NOMO-1 (cell line): ENCODE data around the gene FRMD3.
"Not testable (repeated sequence)": the region's sequence is repeated elsewhere in the genome, so short reads cannot be mapped to it uniquely, and the experiment has no call there.

Experiments used
- DNase-seq, 2 experiments: peaks; one replicate each; lab custom pipeline; 2025; ENCODE audit not compliant: unreplicated experiment in 2 of 2; lab: John Stamatoyannopoulos, UW

FRMD3 gene

DNA sequence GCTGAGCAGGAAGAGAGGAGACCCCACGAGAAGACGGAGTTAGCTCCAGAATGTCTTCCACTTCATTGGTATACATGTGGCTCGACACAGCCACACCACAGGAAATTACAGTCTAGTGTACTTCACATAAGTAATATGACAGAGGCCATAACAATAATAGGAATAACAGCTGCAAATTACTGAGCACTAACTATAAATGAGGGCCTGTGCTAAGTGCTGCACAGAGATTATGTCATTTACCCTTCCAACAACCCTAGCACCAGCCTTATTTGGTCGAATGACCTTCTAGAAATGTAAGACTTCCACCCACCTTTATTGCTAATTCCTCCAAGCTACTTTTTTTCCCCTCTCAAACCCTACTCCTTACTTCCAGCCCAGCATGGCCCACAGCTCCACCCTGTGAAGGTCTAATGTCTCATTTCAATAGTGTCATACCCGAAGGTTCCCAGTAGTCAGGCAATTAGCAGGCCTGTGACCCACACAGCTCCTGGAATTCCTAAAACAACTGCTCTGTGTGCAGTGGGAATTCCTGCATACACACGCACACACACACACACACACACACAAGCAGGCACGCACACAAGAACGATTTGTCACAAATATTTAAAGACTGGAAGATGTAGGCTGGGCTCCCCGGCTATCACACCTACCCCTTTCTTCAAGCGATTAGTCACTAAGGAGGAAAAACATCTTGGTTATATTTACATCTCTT, 134.5 kb downstream of the FRMD3 start:
- DNase-seq, result no peak

DNA sequence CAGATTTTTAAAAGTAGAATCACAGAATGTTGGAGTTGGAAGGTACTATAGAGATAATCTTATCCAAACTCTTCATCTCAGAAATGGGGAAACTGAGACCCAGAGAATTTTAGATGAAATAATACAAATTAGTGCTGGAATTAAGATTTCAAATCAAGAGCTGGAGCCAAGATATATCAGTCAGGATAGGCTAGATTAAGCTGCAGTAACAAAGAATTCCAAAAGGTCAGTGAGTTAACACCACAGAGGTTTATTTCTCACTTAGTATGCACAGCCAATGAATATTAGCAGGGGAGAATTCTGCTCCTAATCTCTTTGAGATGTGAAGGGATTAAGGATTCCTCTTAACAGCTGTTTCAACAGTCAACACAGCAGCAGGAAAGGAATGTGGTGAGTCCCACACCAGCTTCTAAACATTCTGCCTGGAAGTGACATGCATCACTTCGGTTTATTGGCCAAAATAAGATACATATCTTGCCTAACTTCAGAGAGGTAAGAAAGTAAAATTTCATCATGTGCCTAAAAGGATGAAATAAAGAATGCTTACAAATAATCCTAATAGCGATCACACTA, 136.8 kb downstream of the FRMD3 start:
- DNase-seq, result no peak

- DNase-seq, result no peak
These were observed 141.4 kb downstream of the FRMD3 start for GRCh38 chr9:83396813-83397212.

DNA sequence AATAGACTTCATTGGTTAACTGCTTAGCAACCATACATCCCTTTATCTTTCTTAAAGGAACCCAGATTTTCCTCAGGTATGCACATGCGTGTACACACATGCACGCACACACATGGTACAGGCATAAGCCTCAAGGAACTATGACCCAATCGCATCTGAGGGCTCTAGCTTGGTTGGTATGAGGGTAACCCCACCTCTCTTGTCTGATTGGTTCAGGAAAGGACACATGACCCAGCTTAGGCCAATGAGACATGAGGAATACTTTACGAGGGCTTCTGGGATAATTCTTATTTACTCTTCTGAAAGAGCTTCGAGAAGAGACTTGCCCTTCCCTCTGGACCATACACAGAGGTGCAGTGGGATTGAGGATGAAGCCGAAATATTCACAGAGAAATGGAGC, 141.9 kb downstream of the FRMD3 start:
- no peak for DNase-seq

- no peak for DNase-seq
These were observed 146.0 kb downstream of the FRMD3 start for GRCh38 chr9:83392228-83392627.

- DNase-seq, result no peak
These were observed 149.9 kb downstream of the FRMD3 start for GRCh38 chr9:83388346-83388745.

GRCh38 chr9:83387401-83388185, 150.6 kb downstream of the FRMD3 start:
- no peak for DNase-seq

- DNase-seq, result no peak
These were observed 152.9 kb downstream of the FRMD3 start for GRCh38 chr9:83385317-83385716.

DNA sequence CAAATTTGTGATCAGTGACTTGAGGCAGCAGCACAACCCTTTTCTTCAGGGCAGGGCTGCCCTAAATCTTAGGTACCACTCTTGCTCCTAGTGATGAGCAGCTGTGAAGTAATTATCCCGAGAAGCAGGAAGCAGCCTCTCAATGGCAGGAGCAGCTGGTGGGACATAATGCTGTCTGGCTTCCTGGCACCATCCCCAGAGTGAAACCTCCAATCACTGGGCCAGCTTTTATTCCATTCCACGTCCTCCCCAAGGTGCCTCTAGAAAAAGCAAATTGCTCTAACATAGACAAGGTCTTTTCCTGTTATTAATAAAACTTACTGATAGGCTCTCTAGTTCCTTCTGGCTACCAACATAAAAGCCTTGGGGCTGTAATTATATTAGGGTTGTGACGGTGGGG, 154.0 kb downstream of the FRMD3 start:
- no peak for DNase-seq

GRCh38 chr9:83383034-83383433, 155.2 kb downstream of the FRMD3 start:
- DNase-seq, result no peak

- DNase-seq, result no peak
These were observed 155.8 kb downstream of the FRMD3 start for GRCh38 chr9:83382421-83382820.

DNA sequence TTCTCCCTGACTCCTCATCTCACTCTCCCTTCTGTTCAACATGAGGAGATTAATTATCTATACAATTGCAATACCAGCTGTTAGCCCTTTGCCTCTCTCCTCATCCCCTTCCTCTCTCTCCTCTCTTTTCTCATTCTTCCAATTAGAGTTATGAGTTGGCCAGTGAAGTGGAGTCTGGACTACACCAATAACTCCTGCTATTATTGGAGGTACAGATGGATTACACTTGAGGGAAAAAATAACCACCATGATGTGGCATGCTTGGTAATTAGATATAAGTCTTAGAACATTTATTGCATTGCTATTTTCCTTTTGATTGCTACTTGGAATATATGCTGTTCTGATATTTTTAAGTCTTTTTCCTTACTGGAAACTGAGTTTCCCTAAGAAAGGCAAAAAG, 159.2 kb downstream of the FRMD3 start:
- no peak for DNase-seq

DNA sequence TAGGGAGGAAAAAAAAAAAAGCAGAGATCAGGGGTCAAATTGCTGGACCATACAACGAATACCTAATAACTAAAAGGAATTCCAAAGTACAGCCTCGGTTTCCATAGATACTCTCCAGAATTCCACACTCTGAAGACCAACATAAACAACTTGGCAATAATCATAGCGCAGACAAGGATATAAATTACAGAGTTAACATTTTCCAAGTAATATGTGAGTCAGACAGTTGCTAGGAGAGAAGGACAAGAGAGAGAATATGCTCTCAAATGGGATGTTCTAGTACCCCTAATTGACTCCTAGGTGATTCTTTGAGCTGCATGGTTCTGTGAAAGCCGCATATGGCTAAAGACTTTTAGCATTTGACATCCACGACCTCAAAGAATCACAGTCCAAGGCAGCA, 165.2 kb downstream of the FRMD3 start:
- DNase-seq, result no peak

- no peak for DNase-seq
These were observed 170.9 kb downstream of the FRMD3 start for GRCh38 chr9:83367326-83367725.

- DNase-seq, result no peak
These were observed 175.7 kb downstream of the FRMD3 start for GRCh38 chr9:83362341-83362995.

GRCh38 chr9:83359039-83359438, 179.2 kb downstream of the FRMD3 start:
- no peak for DNase-seq

DNA sequence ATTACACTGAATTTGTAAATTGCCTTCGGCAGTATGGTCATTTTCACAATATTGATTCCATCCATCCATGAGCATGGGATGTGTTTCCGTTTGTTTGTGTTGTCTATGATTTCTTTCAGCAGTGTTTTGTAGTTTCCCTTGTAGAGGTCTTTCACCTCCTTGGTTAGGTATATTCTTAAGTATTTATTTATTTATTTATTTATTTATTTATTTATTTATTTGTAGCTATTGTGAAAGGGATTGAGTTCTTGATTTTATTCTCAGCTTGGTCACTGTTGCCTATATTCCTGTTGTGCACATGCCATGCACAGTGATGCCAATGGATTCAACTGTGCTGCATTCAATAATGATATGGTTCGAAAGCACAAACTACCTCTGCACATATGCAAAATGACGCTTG, 179.7 kb downstream of the FRMD3 start:
- not testable (repeated sequence) for DNase-seq

- no peak for DNase-seq
These were observed 182.5 kb downstream of the FRMD3 start for GRCh38 chr9:83355729-83356151.

DNA sequence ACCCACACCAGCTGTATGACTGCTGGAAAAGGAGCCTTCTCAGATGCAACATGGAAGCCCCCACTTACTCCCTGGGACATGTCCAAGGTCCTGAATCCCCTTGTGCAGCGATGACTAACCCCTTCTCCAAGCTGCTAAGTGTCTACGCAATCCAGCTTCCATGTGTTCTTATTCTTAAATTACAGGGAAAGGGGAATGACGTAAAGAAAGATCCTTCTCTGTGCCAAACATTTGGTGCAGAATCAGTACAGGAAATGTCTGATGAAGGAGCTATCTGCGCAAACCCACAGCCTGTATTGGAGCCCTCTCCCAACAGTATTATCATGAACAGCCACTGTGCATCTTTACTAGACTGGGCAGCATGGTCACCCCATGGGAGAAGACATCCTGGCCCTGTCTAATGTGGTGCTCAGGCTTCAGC, 183.2 kb downstream of the FRMD3 start:
- no peak for DNase-seq

- no peak for DNase-seq
These were observed 189.2 kb downstream of the FRMD3 start for GRCh38 chr9:83349031-83349430.

DNA sequence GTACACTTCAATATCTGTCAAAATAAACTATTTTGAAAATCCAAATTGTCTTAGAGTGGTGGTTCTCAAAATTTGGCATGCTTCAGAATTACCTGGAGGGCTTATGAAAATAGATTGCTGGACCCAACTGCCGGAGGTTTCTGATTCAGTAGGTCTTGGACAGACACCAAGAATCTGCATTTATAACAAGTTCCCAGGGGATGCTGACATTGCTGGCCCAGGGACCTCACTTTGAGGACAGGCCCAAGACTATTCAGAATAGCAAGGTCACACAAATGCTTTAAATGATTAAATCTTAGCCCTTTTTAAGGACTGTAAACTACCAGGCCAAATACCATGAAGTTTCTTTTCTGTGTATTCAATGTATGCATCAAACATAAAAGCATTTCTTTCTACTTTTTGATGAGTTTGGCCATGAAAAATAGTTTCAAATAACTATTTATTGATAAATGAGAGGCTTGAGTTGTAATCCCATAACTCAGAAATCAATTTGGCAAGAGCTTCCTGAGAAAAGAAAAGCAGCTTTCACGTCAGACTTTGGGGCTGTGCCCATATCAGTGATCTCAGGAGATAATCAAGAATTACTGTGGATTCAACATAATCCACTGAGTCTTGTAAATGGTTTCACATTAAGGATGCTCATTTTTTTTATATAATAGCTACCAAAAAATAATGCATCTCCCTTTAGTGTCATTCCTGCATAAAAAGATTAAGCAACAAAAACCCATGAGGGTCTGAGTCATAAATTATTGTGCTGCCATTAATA, 191.4 kb downstream of the FRMD3 start:
- no peak for DNase-seq
